ENCODE measurements around the gene SIM2. TPM values are rescaled to one million over a fixed set of nuclear protein-coding genes. Genes with fewer than 3 reads are reported as not detected.

Gene SIM2
- total and polyA plus RNA-seq, 4 experiments from 2014 or later: 0.05 to 0.07 TPM; not detected in 2

- no peak overlapping the region for H3K27ac ChIP-seq (ENCODE audit: low read depth, low read length)
- POLR2A ChIA-PET (ENCODE audit: partially characterized antibody): no interaction called here
These were observed 52.5 kb downstream of the SIM2 start for GRCh38 chr21:36751383-36751782.

GRCh38 chr21:36753556-36753955 is 54.6 kb downstream of the SIM2 start:
- Histone ChIP-seq H3K9me3 (ENCODE audit: control insufficient read depth in 1 of 2, low read length in 2 of 2) (no peaks in the 10 kb centered on the region), H3K27ac (ENCODE audit: low read depth, low read length) (no peak overlapping the region), H3K4me3 (ENCODE audit: low read length in 2 of 2) (no peak overlapping the region), H3K27me3 (ENCODE audit: insufficient read depth, low read length) (no peaks in the 10 kb centered on the region), H3K36me3 (ENCODE audit: insufficient read depth, low read length) (peaks cover 4% of the 10 kb centered on the region), H3K4me1 (ENCODE audit: insufficient read depth, low read length) (no peaks in the 10 kb centered on the region)
- Mint-ChIP-seq H3K9me3 (no peaks in the 10 kb centered on the region), H3K4me3 (peak overlapping the region in 1 of 8 donors; percentile 60), H3K27ac (no peak overlapping the region), H3K4me1 (peaks cover 1 to 3% (median 3%) of the 10 kb centered on the region in 4 donors), H3K27me3 (peaks cover 8 to 11% of the 10 kb centered on the region in 2 donors), H3K36me3 (peaks cover 49 to 61% of the 10 kb centered on the region in 2 donors)
- ChIA-PET CTCF (ENCODE audit: partially characterized antibody) (no interaction called here), POLR2A (ENCODE audit: partially characterized antibody) (no interaction called here)
- intact Hi-C loops (cut with micrococcal nuclease): no loop called here
- no peak for DNase-seq

More at GRCh38 chr21:36751383-36751782, 52.5 kb downstream of the SIM2 start:
- no peak for DNase-seq
- no peaks in the 10 kb centered on the region for H3K9me3 Mint-ChIP-seq
- Histone ChIP-seq H3K4me3 (ENCODE audit: low read length in 2 of 2) (no peak overlapping the region), H3K36me3 (ENCODE audit: insufficient read depth, low read length) (peaks cover 4% of the 10 kb centered on the region), H3K27me3 (ENCODE audit: insufficient read depth, low read length) (no peaks in the 10 kb centered on the region), H3K9me3 (ENCODE audit: control insufficient read depth in 1 of 2, low read length in 2 of 2) (no peaks in the 10 kb centered on the region), H3K4me1 (ENCODE audit: insufficient read depth, low read length) (peaks cover 6% of the 10 kb centered on the region)
- peaks cover 7 to 17% (median 12%) of the 10 kb centered on the region in 4 donors for H3K4me1 Mint-ChIP-seq
- intact Hi-C loops (cut with micrococcal nuclease): no loop called here
- H3K27me3 Mint-ChIP-seq: peaks cover 18 to 24% of the 10 kb centered on the region in 2 donors
- H3K27ac Mint-ChIP-seq: no peak overlapping the region
- no peak overlapping the region for H3K4me3 Mint-ChIP-seq
- peaks cover 36 to 57% of the 10 kb centered on the region in 2 donors for H3K36me3 Mint-ChIP-seq
- CTCF ChIA-PET (ENCODE audit: partially characterized antibody): no interaction called here

- no peaks in the 10 kb centered on the region for H3K4me1 ChIP-seq (ENCODE audit: insufficient read depth, low read length)
- H3K4me3 Mint-ChIP-seq: no peak overlapping the region
- no peak overlapping the region for H3K27ac ChIP-seq (ENCODE audit: low read depth, low read length)
- H3K27me3 Mint-ChIP-seq: peaks cover 3 to 4% of the 10 kb centered on the region in 2 donors
- no peaks in the 10 kb centered on the region for H3K4me1 Mint-ChIP-seq
- intact Hi-C loops (cut with micrococcal nuclease): no loop called here
- peaks cover 4% of the 10 kb centered on the region for H3K36me3 ChIP-seq (ENCODE audit: insufficient read depth, low read length)
- DNase-seq: no peak
- POLR2A ChIA-PET (ENCODE audit: partially characterized antibody): no interaction called here
- no peaks in the 10 kb centered on the region for H3K9me3 ChIP-seq (ENCODE audit: control insufficient read depth in 1 of 2, low read length in 2 of 2)
- CTCF ChIA-PET (ENCODE audit: partially characterized antibody): no interaction called here
- no peaks in the 10 kb centered on the region for H3K27me3 ChIP-seq (ENCODE audit: insufficient read depth, low read length)
- peaks cover 53 to 61% of the 10 kb centered on the region in 2 donors for H3K36me3 Mint-ChIP-seq
- H3K27ac Mint-ChIP-seq: no peak overlapping the region
- H3K9me3 Mint-ChIP-seq: no peaks in the 10 kb centered on the region
- no peak overlapping the region for H3K4me3 ChIP-seq (ENCODE audit: low read length in 2 of 2)
These were observed 55.5 kb downstream of the SIM2 start for GRCh38 chr21:36754241-36754898.

GRCh38 chr21:36756527-36756926 is 57.6 kb downstream of the SIM2 start:
- Histone ChIP-seq H3K4me1 (ENCODE audit: insufficient read depth, low read length) (no peaks in the 10 kb centered on the region), H3K9me3 (ENCODE audit: control insufficient read depth in 1 of 2, low read length in 2 of 2) (no peaks in the 10 kb centered on the region), H3K27ac (ENCODE audit: low read depth, low read length) (no peak overlapping the region), H3K27me3 (ENCODE audit: insufficient read depth, low read length) (no peaks in the 10 kb centered on the region), H3K4me3 (ENCODE audit: low read length in 2 of 2) (no peak overlapping the region), H3K36me3 (ENCODE audit: insufficient read depth, low read length) (peaks cover 4% of the 10 kb centered on the region)
- peaks cover 0 to 1% (median 0%) of the 10 kb centered on the region in 4 donors for H3K4me1 Mint-ChIP-seq
- POLR2A ChIA-PET (ENCODE audit: partially characterized antibody): no interaction called here
- H3K27me3 Mint-ChIP-seq: no peaks in the 10 kb centered on the region
- no peak overlapping the region for H3K27ac Mint-ChIP-seq
- no peak overlapping the region for H3K4me3 Mint-ChIP-seq
- CTCF ChIA-PET (ENCODE audit: partially characterized antibody): no interaction called here
- H3K9me3 Mint-ChIP-seq: no peaks in the 10 kb centered on the region
- intact Hi-C loops (cut with micrococcal nuclease): no loop called here
- peaks cover 45 to 63% of the 10 kb centered on the region in 2 donors for H3K36me3 Mint-ChIP-seq
- DNase-seq: no peak

GRCh38 chr21:36757196-36757595 is 58.3 kb downstream of the SIM2 start:
- peaks cover 45 to 57% of the 10 kb centered on the region in 2 donors for H3K36me3 Mint-ChIP-seq
- H3K4me1 ChIP-seq (ENCODE audit: insufficient read depth, low read length): no peaks in the 10 kb centered on the region
- no peak overlapping the region for H3K4me3 Mint-ChIP-seq
- H3K36me3 ChIP-seq (ENCODE audit: insufficient read depth, low read length): peaks cover 4% of the 10 kb centered on the region
- no peak overlapping the region for H3K4me3 ChIP-seq (ENCODE audit: low read length in 2 of 2)
- DNase-seq: no peak
- H3K27me3 Mint-ChIP-seq: no peaks in the 10 kb centered on the region
- H3K9me3 Mint-ChIP-seq: no peaks in the 10 kb centered on the region
- CTCF ChIA-PET (ENCODE audit: partially characterized antibody): no interaction called here
- intact Hi-C loops (cut with micrococcal nuclease): no loop called here
- no peaks in the 10 kb centered on the region for H3K9me3 ChIP-seq (ENCODE audit: control insufficient read depth in 1 of 2, low read length in 2 of 2)
- H3K27ac Mint-ChIP-seq: no peak overlapping the region
- H3K4me1 Mint-ChIP-seq: peaks cover 0 to 1% (median 0%) of the 10 kb centered on the region in 4 donors
- H3K27me3 ChIP-seq (ENCODE audit: insufficient read depth, low read length): no peaks in the 10 kb centered on the region
- POLR2A ChIA-PET (ENCODE audit: partially characterized antibody): no interaction called here
- no peak overlapping the region for H3K27ac ChIP-seq (ENCODE audit: low read depth, low read length)

GRCh38 chr21:36759348-36760083 is 60.6 kb downstream of the SIM2 start:
- no peak overlapping the region for H3K4me3 ChIP-seq (ENCODE audit: low read length in 2 of 2)
- no peak for DNase-seq
- no peak overlapping the region for H3K27ac Mint-ChIP-seq
- peaks cover 35 to 45% of the 10 kb centered on the region in 2 donors for H3K36me3 Mint-ChIP-seq
- CTCF ChIA-PET (ENCODE audit: partially characterized antibody): no interaction called here
- no peak overlapping the region for H3K27ac ChIP-seq (ENCODE audit: low read depth, low read length)
- H3K27me3 ChIP-seq (ENCODE audit: insufficient read depth, low read length): no peaks in the 10 kb centered on the region
- no peaks in the 10 kb centered on the region for H3K27me3 Mint-ChIP-seq
- peaks cover 4% of the 10 kb centered on the region for H3K36me3 ChIP-seq (ENCODE audit: insufficient read depth, low read length)
- H3K4me3 Mint-ChIP-seq: no peak overlapping the region
- H3K9me3 ChIP-seq (ENCODE audit: control insufficient read depth in 1 of 2, low read length in 2 of 2): no peaks in the 10 kb centered on the region
- intact Hi-C loops (cut with micrococcal nuclease): no loop called here
- H3K4me1 Mint-ChIP-seq: peaks cover 0 to 1% (median 0%) of the 10 kb centered on the region in 4 donors
- no peaks in the 10 kb centered on the region for H3K9me3 Mint-ChIP-seq
- H3K4me1 ChIP-seq (ENCODE audit: insufficient read depth, low read length): no peaks in the 10 kb centered on the region
- POLR2A ChIA-PET (ENCODE audit: partially characterized antibody): no interaction called here

- ChIA-PET CTCF (ENCODE audit: partially characterized antibody) (no interaction called here), POLR2A (ENCODE audit: partially characterized antibody) (no interaction called here)
- Histone ChIP-seq H3K9me3 (ENCODE audit: control insufficient read depth in 1 of 2, low read length in 2 of 2) (no peaks in the 10 kb centered on the region), H3K4me1 (ENCODE audit: insufficient read depth, low read length) (no peaks in the 10 kb centered on the region), H3K36me3 (ENCODE audit: insufficient read depth, low read length) (no peaks in the 10 kb centered on the region), H3K27me3 (ENCODE audit: insufficient read depth, low read length) (no peaks in the 10 kb centered on the region), H3K27ac (ENCODE audit: low read depth, low read length) (no peak overlapping the region), H3K4me3 (ENCODE audit: low read length in 2 of 2) (no peak overlapping the region)
- H3K4me1 Mint-ChIP-seq: peaks cover 0 to 1% (median 0%) of the 10 kb centered on the region in 4 donors
- H3K4me3 Mint-ChIP-seq: no peak overlapping the region
- no peak for DNase-seq
- H3K36me3 Mint-ChIP-seq: peaks cover 28 to 38% of the 10 kb centered on the region in 2 donors
- intact Hi-C loops (cut with micrococcal nuclease): no loop called here
- no peak overlapping the region for H3K27ac Mint-ChIP-seq
- H3K27me3 Mint-ChIP-seq: no peaks in the 10 kb centered on the region
- H3K9me3 Mint-ChIP-seq: no peaks in the 10 kb centered on the region
These were observed 62.8 kb downstream of the SIM2 start for GRCh38 chr21:36761685-36762084.

All from CD4-positive, alpha-beta memory T cell (primary cell).